ENCODE data around the gene PTPN14.

PTPN14 gene

DNA sequence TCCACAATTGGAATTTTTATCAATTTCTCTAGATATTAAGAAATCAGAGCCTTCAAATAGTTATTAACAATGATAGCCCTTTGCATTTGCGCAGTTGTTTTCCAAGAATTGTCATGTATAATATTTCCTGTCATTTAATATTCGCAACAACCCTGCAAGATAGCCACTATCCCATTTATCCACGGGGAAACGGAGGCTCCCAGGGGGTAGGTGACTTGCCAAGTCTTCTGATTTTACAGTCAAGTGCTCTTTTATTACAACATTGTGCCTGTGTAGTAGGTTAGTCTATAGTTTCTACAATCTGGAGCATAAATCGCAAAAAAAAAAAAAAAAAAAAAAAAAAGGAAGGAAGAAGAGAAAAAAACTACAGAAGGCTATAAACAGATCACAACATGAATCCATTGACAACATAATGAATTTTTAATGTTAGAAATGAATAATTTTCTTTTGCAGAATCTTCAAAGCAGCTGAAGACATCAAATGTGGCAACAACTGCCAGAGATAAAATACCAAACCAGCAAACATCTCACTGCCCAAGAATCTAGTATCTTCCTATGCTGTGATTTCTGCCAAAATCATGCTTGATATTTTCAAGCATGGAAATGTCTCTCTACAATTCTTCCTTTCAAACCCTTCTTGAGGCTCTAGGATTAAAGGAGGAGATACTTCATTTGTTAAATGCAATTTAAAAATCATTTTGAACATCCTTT, 125.5 kb downstream of the PTPN14 start:
- peak overlapping the region; percentile 2 for H3K4me2 ChIP-seq (ENCODE audit: low read depth, low read length, poor library complexity, severe bottlenecking)
- no peaks in the 10 kb centered on the region for H3K79me2 ChIP-seq (ENCODE audit: insufficient read depth, low read length)
- no peaks in the 10 kb centered on the region for H3K27me3 ChIP-seq (ENCODE audit: insufficient read depth, low read length, poor library complexity, severe bottlenecking)
- peaks cover 47% of the 10 kb centered on the region for H3K4me1 ChIP-seq (ENCODE audit: insufficient read depth, low read length, poor library complexity, severe bottlenecking)
- no peak overlapping the region for H3K4me3 ChIP-seq (ENCODE audit: low read length, poor library complexity, severe bottlenecking)
- H3K9me3 ChIP-seq (ENCODE audit: insufficient read depth, low read depth, low read length) = no peaks in the 10 kb centered on the region
- TF ChIP-seq, protein P1, sequence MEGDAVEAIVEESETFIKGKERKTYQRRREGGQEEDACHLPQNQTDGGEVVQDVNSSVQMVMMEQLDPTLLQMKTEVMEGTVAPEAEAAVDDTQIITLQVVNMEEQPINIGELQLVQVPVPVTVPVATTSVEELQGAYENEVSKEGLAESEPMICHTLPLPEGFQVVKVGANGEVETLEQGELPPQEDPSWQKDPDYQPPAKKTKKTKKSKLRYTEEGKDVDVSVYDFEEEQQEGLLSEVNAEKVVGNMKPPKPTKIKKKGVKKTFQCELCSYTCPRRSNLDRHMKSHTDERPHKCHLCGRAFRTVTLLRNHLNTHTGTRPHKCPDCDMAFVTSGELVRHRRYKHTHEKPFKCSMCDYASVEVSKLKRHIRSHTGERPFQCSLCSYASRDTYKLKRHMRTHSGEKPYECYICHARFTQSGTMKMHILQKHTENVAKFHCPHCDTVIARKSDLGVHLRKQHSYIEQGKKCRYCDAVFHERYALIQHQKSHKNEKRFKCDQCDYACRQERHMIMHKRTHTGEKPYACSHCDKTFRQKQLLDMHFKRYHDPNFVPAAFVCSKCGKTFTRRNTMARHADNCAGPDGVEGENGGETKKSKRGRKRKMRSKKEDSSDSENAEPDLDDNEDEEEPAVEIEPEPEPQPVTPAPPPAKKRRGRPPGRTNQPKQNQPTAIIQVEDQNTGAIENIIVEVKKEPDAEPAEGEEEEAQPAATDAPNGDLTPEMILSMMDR (conservative IDR thresholded peaks at IDR 0.05; ENCODE audit: low read length) = no peak
- no peak for TF ChIP-seq EZH2phosphoT487 (IDR thresholded peaks at IDR 0.05; ENCODE audit: borderline replicate concordance)
- H3F3A ChIP-seq (ENCODE audit: low read depth) = peaks cover 12% of the 10 kb centered on the region; the same call in 1 of the 2 replicates
- H3K36me3 ChIP-seq (ENCODE audit: insufficient read depth, low read length) = no peaks in the 10 kb centered on the region
- no peak overlapping the region for H2AFZ ChIP-seq (ENCODE audit: low read length)
- H4K20me1 ChIP-seq (ENCODE audit: insufficient read depth, low read length, poor library complexity, severe bottlenecking) = no peaks in the 10 kb centered on the region
- H3K9me2 ChIP-seq (replicated peaks; ENCODE audit: low read depth, low read length) = no peaks in the 10 kb centered on the region
- H3K9ac ChIP-seq (ENCODE audit: low read depth, low read length, poor library complexity, severe bottlenecking) = peak overlapping the region; percentile 24

- H3F3A ChIP-seq (ENCODE audit: low read depth) = peaks cover 12% of the 10 kb centered on the region; the same call in 1 of the 2 replicates
- H3K9me2 ChIP-seq (replicated peaks; ENCODE audit: low read depth, low read length) = no peaks in the 10 kb centered on the region
- H3K4me1 ChIP-seq (ENCODE audit: insufficient read depth, low read length, poor library complexity, severe bottlenecking) = peaks cover 53% of the 10 kb centered on the region
- no peaks in the 10 kb centered on the region for H3K27me3 ChIP-seq (ENCODE audit: insufficient read depth, low read length, poor library complexity, severe bottlenecking)
- no peaks in the 10 kb centered on the region for H4K20me1 ChIP-seq (ENCODE audit: insufficient read depth, low read length, poor library complexity, severe bottlenecking)
- TF ChIP-seq EZH2phosphoT487 (IDR thresholded peaks at IDR 0.05; ENCODE audit: borderline replicate concordance) = no peak
- TF ChIP-seq, protein P1 (conservative IDR thresholded peaks at IDR 0.05; ENCODE audit: low read length) = no peak
- H3K36me3 ChIP-seq (ENCODE audit: insufficient read depth, low read length) = no peaks in the 10 kb centered on the region
- no peak overlapping the region for H3K4me3 ChIP-seq (ENCODE audit: low read length, poor library complexity, severe bottlenecking)
- H3K79me2 ChIP-seq (ENCODE audit: insufficient read depth, low read length) = no peaks in the 10 kb centered on the region
- no peak overlapping the region for H2AFZ ChIP-seq (ENCODE audit: low read length)
- no peaks in the 10 kb centered on the region for H3K9me3 ChIP-seq (ENCODE audit: insufficient read depth, low read depth, low read length)
- no peak overlapping the region for H3K9ac ChIP-seq (ENCODE audit: low read depth, low read length, poor library complexity, severe bottlenecking)
- peak overlapping the region; percentile 2 for H3K4me2 ChIP-seq (ENCODE audit: low read depth, low read length, poor library complexity, severe bottlenecking)
Measured at GRCh38 chr1:214425101-214425500, 126.3 kb downstream of the PTPN14 start.

DNA sequence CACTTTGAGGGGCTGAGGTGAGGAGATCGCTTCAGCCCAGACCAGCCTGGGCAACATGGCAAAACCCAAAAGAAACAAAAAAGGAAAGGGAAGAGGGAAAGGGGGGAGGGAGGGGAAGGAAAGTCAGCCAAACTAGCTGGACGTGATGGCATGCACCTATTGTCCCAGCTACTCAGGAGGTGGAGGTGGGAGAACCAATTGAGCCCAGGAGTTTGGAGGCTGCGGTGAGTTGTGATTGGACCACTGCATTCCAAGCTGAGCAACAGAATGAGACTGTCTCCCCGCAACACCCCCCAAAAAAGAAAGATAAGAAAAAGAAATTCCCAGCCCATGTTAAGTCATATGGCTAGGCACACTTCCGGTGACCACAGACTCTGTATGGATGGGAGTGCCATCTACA, 128.4 kb downstream of the PTPN14 start:
- H3K27me3 ChIP-seq (ENCODE audit: insufficient read depth, low read length, poor library complexity, severe bottlenecking) = no peaks in the 10 kb centered on the region
- peaks cover 5% of the 10 kb centered on the region; the same call in 1 of the 2 replicates for H3F3A ChIP-seq (ENCODE audit: low read depth)
- no peaks in the 10 kb centered on the region for H3K79me2 ChIP-seq (ENCODE audit: insufficient read depth, low read length)
- H3K4me3 ChIP-seq (ENCODE audit: low read length, poor library complexity, severe bottlenecking) = no peak overlapping the region
- H3K36me3 ChIP-seq (ENCODE audit: insufficient read depth, low read length) = no peaks in the 10 kb centered on the region
- H3K4me2 ChIP-seq (ENCODE audit: low read depth, low read length, poor library complexity, severe bottlenecking) = no peak overlapping the region
- H3K9me3 ChIP-seq (ENCODE audit: insufficient read depth, low read depth, low read length) = no peaks in the 10 kb centered on the region
- no peak overlapping the region for H3K9ac ChIP-seq (ENCODE audit: low read depth, low read length, poor library complexity, severe bottlenecking)
- peaks cover 52% of the 10 kb centered on the region for H3K4me1 ChIP-seq (ENCODE audit: insufficient read depth, low read length, poor library complexity, severe bottlenecking)
- no peaks in the 10 kb centered on the region for H3K9me2 ChIP-seq (replicated peaks; ENCODE audit: low read depth, low read length)
- no peak overlapping the region for H2AFZ ChIP-seq (ENCODE audit: low read length)
- TF ChIP-seq EZH2phosphoT487 (IDR thresholded peaks at IDR 0.05; ENCODE audit: borderline replicate concordance) = no peak
- H4K20me1 ChIP-seq (ENCODE audit: insufficient read depth, low read length, poor library complexity, severe bottlenecking) = no peaks in the 10 kb centered on the region
